Tibial nerve (tissue), 3 donors: ENCODE measurements around the gene PKLR.

ENCODE experiments used
- POLR2A ChIP-seq, 2 donors: fragments of 450-650 bp; IDR thresholded peaks; one replicate each; pipeline ENCODE4 v1.6.1; 2017; ENCODE audit warnings: antibody characterized with exemption in 2 of 2, mild to moderate bottlenecking in 2 of 2, moderate library complexity in 2 of 2
- TF ChIP-seq, protein P1 (sequence below), 5 experiments: fragments of 200-600 bp in 3 of 5; fragments of 450-650 bp in 2 of 5; sonication (generic) in 3 of 5; IDR thresholded peaks; one replicate each; pipeline ENCODE4 v1.5.1; 2016 to 2019; ENCODE audit warnings: antibody characterized with exemption in 5 of 5, mild to moderate bottlenecking in 3 of 5, moderate library complexity in 2 of 5

DNA sequence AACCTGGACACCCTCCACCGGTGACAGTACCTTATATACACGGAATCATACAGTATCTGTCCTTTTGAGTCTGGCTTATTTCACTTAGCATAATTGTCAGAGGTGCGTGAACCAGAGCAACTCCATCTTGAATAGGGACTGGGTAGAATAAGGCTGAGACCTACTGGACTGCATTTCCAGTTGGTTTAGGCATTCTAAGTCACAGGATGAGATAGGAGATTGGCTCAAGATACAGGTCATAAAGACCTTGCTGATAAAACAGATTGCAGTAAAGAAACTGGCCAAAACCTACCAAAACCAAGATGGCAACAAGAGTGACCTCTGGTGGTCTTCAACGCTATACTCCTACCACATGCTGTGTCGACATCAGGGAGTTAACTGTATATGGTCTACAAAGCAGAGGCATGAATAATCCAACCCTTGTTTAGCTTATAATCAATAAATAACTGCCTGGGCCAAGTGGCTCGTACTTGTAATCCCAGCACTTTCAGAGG lies 6.1 kb upstream of the PKLR start:
- TF ChIP-seq, protein P1, sequence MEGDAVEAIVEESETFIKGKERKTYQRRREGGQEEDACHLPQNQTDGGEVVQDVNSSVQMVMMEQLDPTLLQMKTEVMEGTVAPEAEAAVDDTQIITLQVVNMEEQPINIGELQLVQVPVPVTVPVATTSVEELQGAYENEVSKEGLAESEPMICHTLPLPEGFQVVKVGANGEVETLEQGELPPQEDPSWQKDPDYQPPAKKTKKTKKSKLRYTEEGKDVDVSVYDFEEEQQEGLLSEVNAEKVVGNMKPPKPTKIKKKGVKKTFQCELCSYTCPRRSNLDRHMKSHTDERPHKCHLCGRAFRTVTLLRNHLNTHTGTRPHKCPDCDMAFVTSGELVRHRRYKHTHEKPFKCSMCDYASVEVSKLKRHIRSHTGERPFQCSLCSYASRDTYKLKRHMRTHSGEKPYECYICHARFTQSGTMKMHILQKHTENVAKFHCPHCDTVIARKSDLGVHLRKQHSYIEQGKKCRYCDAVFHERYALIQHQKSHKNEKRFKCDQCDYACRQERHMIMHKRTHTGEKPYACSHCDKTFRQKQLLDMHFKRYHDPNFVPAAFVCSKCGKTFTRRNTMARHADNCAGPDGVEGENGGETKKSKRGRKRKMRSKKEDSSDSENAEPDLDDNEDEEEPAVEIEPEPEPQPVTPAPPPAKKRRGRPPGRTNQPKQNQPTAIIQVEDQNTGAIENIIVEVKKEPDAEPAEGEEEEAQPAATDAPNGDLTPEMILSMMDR (IDR thresholded peaks at IDR 0.05) = no peak
- no peak for TF ChIP-seq POLR2A (IDR thresholded peaks at IDR 0.05)
